GM12891 (cell line): ENCODE data around the gene TSEN2.

Experiments
- POLR2A ChIP-seq: IDR thresholded peaks from 2 replicates; pipeline ENCODE4 v1.6.1; 2011; ENCODE audit warnings: low read depth, low read length, control low read depth
- POU2F2 ChIP-seq: IDR thresholded peaks from 2 replicates; pipeline ENCODE4 v1.6.1; 2011; ENCODE audit warnings: low read depth, mild to moderate bottlenecking, control low read depth, low read length, moderate library complexity

GRCh38 chr3:12446298-12446697, 38.0 kb upstream of the TSEN2 start:
- TF ChIP-seq POU2F2 (no peak), POLR2A (no peak)
